Raji (cell line): ENCODE results near the gene ARHGEF39.

Source experiments
- POLR2A ChIP-seq: IDR thresholded peaks from 2 replicates; pipeline ENCODE4 v1.6.1; 2011; ENCODE audit warnings: low read depth, low read length, control low read depth; ENCODE audit not compliant: insufficient read depth

Gene ARHGEF39

DNA sequence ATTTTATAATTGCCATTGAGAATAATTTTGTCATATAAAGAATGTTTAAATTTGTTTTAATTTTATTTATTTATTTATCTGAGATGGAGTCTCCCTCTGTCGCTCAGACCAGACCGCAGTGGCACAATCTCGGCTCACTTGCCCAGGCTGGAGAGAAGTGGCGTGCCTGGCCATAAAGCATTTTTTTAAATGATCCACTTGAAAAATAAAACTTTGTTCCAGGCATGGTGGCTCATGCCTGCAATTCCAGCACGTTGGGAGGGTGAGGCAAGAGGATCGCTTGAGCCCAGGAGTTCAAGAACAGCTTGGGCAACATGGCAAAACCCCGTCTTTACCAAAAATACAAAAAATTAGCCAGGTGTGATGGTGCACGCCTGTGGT lies 12.2 kb downstream of the ARHGEF39 start:
- no peak for TF ChIP-seq POLR2A

DNA sequence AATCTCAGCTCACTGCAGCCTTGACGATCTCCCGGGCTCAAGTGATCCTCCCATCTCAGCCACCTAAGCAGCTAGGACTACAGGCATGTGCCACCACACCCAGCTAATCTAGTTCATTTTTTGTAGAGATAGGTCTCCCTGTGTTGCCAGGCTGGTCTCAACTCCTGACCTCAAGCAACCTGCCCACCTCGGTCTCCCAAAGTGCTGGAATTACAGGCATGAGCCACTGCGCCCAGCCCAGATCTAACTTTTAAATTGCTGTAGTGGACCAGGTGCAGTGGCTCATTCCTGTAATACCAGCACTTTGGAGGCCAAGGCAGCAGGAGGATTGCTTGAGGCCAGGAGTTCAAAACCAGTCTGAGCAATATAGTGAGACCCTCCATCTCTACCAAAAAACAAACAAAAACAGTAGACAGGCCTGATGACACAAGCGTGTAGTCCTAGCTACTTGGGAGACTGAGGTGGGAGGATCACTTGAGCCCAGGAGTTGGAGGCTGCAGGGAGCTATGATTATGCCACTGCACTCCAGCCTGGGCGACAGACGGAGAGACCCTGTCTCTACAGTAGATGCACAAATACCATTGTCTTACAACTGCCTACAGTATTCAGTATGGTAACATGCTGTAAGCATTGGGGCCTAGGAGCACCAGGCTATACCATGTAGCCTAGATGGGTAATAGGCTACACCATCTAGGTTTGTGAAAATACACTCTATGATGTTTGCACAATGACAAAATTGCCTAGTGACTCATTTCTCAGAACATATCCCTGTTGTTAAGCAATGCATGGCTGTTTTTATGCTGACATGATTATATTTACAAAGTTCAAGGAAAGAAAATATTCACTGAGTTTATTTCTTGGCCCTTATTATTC lies 12.8 kb downstream of the ARHGEF39 start:
- no peak for TF ChIP-seq POLR2A

DNA sequence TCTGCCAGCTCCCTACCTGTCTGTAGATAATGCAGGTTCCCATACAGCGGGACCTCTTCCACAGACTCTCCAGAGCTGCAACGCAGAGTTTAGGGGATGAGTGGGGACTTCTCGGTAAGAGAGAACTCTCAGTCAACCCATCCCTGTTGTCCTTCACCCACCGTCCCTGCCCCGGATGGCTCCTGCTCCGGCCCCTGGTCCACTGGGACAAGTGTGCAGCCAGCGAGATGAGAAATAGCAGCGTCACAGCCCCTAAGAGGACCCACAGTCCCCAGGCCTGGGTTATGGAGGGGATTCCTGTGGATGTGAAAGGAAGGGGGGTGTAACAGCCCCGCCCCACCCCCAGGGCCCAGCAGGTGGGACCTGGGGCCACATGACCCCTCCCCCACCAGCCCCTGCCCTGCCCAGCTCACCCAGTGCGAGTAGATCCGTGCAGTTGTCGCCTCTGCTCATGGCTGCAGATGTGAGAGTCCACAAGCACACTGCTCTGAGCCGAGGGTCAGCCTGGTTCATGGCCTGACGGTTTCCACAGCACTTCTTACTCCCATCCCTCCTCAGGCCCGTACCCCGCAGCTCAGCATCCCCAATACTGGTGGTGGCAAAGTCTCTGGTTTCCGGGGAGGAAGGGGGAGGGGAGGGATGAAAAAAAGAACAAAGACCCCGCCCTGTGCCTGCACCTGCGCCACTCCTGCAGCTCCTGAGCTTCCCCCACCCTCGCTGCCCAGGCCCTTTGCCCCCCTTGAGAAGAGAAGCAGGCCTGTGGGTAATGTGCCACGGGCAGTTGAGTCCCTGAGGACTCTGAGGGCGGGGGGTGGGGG lies 14.4 kb downstream of the ARHGEF39 start, which contains the start of gene SIT1:
Gene SIT1 (minus strand): TSS at position 591 of the 818 bp plus-strand sequence. CDS start 78 bp downstream, at position 513.
- TF ChIP-seq POLR2A = peak; percentile 75

DNA sequence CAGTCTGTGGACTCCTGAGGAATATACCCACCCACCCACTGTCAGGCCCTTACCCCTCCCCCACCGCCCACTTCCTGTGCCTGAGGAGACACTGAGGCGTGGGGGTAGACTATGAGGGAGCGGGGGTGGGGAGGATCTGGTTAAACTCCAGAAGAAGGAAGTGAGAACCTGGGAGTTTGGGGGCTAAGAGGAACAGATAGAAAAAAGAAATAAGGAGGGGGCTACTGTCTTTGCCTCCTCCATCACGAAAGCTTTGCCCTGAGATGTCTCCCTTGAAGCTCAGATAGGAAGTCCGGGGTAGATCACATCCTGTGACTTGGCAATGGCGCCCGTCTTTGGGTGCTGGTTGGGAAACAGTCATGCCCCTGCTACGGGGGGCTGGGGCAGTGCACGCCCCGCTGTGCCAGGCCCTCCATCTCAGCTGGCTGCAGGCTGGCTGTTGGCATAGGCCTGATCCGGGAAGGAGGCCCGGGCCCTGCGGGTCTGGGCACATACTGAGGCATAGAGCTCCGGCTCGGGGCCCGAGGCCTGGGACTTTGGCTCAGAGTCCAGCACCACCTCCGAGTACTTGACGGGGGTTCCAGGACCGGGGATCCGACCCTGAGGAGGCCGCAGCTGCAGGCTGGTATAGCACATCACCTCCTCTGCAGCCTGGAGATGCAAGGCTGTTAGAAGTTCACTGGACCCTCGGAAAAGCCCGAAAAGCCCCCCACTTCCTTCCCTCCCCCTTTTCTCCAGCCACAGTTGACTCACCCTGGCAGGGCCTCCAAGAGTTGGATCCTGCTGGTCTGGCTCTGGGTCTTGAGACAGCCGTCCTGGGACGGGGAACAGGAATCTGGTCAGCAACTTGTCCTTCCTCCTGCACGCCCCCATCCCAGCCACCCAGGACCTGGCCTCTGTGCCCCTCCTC lies 15.3 kb downstream of the ARHGEF39 start:
- peak; percentile 40; the same call in 1 of the 2 replicates for TF ChIP-seq POLR2A

DNA sequence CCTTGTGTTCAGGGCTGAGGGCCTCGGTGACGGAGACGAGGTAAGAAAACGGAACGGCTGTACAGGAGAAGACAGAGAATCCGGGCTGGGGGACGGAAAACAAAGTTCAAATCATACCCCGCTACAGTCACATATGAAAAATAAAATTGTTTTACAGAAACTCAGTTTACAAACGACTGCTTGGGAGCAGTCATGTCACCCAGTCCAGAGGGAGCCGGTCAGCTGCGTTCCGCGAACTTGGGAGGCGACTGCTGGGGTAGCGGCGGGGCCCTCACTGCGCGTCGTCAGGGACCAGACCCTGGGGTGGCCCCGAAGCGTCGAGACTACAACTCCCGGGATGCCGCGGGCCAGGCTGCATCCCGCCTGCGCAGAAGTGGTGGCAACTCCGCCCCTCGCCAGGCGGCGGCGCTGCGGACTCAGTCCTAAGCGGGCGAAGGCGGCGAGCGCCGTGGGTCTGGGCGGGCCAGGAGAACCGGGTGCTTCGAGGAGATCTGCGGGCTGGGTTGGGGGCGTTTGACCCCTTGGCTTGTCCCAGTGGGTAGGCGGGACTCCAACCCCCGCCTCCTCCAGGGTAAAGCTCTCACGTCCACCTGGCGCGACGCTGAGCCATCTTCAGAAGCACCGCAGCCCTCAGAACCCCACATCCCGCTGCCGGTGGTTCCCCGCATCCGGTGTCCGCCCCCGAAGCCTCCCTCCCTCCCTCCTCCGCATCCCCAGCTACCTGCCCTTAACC lies 18.3 kb downstream of the ARHGEF39 start:
- peak; percentile 86 for TF ChIP-seq POLR2A

DNA sequence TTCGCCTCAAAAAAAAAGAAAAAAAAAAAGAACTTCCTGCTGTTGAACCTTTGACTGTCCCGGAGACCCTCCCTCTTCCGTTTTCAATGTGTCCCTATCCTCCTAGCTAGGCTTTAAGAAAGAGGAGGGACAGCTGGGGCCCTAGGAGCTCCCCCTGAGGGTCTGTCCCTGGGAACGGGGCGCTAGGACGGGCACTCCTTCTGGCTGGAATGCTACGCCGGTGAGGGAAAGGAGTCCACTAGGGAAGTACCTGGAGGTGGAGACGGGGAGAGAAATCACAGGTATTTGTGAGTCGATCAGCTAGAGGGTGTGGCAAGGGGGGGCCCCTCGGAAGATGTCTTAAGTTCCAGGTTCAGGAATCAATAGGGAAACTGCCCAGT lies 18.9 kb downstream of the ARHGEF39 start:
- TF ChIP-seq POLR2A = no peak

DNA sequence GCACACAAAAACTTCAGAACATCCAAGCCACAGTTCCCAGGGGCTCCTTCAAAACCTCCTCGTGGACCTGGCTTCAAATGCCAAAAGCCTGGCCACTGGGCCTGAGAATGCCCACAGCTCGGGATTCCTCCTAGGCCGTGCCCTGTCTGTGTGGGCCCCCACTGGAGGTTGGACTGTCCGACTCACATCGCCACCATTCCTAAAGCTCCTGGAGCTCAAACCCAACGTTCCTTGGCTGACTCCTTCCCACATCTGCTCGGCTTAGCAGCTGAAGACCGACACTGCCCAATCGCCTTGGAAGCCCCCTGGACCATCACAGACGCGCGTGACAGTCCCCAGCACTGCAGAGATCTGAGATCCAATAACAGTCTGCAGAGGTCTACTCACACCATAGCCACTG lies 21.9 kb downstream of the ARHGEF39 start:
- no peak for TF ChIP-seq POLR2A

DNA sequence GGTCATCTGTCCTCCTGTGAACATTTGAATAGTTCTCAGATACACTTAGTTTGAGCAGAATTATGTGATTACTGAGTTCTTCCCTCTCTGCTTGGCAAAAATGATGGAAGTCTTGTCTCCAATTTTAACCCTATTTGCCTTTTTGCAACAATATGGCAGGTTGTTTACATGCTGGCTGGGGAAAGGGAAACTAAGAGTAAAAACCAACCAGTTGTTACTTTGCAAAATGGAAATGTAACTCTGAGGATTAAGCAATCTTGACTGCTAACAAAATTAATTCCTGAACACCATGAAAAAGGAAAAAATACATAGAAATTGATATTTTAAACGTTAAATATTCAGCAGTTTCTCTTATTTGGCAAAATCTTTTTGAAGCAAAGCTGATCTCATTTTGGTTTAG lies 25.4 kb downstream of the ARHGEF39 start:
- TF ChIP-seq POLR2A = no peak

DNA sequence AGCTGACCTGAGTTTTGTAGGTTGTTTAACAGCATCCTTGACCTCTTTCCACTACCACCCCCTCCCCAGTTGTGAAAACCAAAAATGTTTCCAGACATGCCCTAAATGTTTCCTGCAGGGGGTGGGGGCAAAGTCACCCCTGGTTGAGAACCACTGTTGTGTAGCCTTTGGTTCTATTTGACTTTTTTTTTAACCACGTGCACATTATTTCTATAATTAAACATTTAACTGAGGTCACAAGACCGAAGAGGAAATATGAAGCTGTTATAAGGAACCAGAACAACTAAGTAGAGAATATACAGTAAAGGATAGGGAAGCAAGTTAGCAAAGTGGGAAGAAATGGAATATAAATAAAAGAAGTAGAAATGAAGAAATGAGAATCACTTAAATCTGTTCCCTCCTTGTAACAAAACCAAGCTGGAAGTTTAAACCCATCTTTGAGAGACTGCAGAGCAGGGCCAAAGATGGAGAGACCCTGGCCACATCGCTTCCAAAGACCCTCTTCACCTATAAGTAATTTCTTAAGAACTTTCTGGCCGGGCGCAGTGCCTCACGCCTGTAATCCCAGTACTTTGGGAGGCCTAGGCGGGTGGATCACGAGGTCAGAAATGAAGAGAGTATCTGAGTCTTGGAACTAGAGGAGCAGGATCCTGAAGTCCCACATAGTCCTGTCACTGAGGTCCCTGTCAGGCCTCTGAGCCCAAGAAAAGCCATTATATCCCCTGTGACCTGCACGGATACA lies 28.7 kb downstream of the ARHGEF39 start:
- TF ChIP-seq POLR2A = no peak

DNA sequence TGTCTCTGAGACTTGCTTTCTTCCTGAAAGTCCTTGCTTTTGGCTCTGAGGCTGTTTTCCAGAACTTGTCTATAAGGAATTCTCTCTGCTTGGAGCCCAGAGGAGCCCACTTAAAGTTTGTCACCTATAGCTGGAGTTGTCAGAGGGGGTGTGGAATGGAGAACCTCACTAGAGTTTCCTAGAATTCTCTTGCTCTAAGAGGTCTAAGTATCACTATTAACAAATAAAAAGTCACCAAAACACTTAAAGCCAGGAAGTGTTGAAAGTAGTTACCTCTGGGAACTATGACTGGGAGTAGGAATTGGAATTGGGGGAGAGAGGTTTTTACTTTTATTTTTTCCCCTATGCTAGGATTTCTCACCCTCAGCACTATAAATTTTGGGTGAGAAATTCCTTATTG lies 29.3 kb downstream of the ARHGEF39 start:
- TF ChIP-seq POLR2A = no peak

DNA sequence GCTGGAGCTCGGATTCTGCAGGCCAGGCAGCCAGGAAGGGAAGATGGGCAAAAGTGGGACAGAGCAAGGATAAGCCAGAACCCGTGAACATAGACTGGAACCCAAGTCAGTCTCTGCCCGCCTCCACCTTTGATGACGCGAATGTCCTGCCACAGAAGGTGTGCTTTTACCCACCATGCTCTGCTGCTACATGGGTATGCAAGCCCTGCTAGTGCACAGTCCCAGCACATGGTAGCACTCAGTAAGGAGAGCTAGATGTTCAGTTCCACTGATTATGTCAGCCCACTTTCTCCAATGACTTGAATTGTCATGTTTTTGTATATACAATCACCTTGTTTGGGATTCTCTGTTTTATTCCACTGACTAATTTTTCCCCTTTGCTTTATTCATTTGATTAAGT lies 35.4 kb downstream of the ARHGEF39 start:
- no peak for TF ChIP-seq POLR2A

DNA sequence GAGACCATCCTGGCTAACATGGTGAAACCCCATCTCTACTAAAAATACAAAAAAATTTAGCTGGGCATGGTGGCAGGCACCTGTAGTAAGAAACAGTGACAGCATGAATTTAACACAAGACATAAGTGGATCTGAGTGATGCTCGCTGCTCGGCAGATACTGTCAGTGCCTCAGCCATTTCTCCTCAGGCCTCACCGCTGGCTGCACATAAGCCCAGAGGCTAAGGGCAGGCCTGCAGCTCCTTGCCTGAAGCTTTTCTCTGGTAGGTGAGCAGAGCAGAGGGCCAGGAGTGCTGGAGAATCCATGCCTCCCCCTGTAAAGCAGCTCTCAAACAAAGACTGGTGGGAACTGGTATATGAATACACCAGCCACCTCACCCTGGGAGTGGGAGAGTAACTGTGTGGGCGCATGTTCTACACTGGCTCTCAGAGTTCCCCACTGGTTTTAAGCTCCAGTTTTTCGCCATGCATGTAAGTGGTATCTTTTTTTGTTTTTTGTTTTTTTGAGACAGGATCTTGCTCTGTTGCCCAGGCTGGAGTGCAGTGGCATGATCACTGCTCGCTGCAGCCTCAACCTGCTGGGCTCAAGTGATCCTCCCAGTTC lies 36.5 kb downstream of the ARHGEF39 start:
- TF ChIP-seq POLR2A = no peak

DNA sequence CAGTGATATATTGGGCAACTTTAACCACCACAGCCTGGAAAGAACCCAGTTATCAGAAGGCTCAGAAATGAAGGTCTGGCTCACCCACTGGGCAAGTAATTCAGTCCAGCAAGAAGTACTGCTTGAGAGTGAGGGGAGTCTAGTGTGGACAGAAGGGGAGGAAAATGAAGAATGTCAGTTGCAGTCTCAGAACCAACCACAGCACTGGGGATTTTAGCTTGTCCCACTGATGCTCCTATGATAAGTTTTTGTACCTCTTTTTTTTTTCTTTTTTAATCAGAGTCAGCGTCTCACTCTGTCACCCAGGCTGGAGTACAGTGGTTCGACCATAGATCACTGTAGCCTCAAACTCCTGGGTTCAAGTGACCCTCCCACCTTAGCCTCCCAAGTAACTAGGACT lies 37.4 kb downstream of the ARHGEF39 start:
- TF ChIP-seq POLR2A = no peak
